Testis (tissue), 3 donors: ENCODE results near the gene LAMA3. TPM values are rescaled to one million over a fixed set of nuclear protein-coding genes. Genes with fewer than 3 reads are reported as not detected.
A peak's percentile ranks its signal among the peaks of the same experiment; 100 is the strongest.

Experiments used
- DNase-seq: peaks from one replicate; pipeline ENCODE4 v3.0.0-alpha.2; 2019
- H3K27ac ChIP-seq, 2 donors: fragments of 200-600 bp; sonication (generic); one replicate each; pipeline ENCODE4 v1.5.1; 2019
- H3K27me3 ChIP-seq: fragments of 200-600 bp; sonication (generic); one replicate; pipeline ENCODE4 v1.5.1; 2019
- H3K36me3 ChIP-seq: fragments of 200-600 bp; sonication (generic); one replicate; pipeline ENCODE4 v1.5.1; 2017; ENCODE audit warnings: low read depth; ENCODE audit errors: missing control alignments
- H3K4me1 ChIP-seq: fragments of 200-600 bp; sonication (generic); one replicate; pipeline ENCODE4 v1.5.1; 2019
- H3K4me3 ChIP-seq, 2 donors: fragments of 200-600 bp; sonication (generic); one replicate each; pipeline ENCODE4 v1.5.1; 2017 to 2019
- H3K9me3 ChIP-seq: fragments of 200-600 bp; sonication (generic); one replicate; pipeline ENCODE4 v1.5.1; 2017
- CTCF ChIP-seq, 3 experiments: fragments of 450-650 bp in 2 of 3; fragments of 200-600 bp in 1 of 3; sonication (generic) in 1 of 3; IDR thresholded peaks; one replicate each; pipeline ENCODE4 v1.5.1; 2016 to 2019; ENCODE audit warnings: antibody characterized with exemption in 3 of 3, mild to moderate bottlenecking in 2 of 3, moderate library complexity in 1 of 3
- POLR2A ChIP-seq: fragments of 450-650 bp; IDR thresholded peaks from one replicate; pipeline ENCODE4 v1.6.1; 2017; ENCODE audit warnings: antibody characterized with exemption, mild to moderate bottlenecking, moderate library complexity
- WGBS, 2 donors: methylation state at CpG; one replicate each; pipeline ENCODE4 v1.1.5; 2018; 5-methylcytosine and 5-hydroxymethylcytosine counted together
- intact Hi-C: fragments of 100-400 bp; cut with DNase I; formaldehyde crosslinking; loops from one replicate; pipeline ENCODE4 v1.15.1; 2023; ENCODE audit warnings: low total_unique reads
- polyA plus RNA-seq: library from polyadenylated mRNA; stranded (reverse); fragments of 350-450 nt; fragmentation: Illumina TruSeq; extraction: RNeasy Lipid Tissue Mini Kit (QIAGEN cat#74804); gene quantifications from one replicate; pipeline ENCODE4 v1.2.3, GENCODE V29; 2014; ENCODE audit warnings: low read depth, low replicate concordance; ENCODE audit not compliant: insufficient read depth
- total RNA-seq, 2 donors: library from RNA; depleted of rRNA; stranded (reverse); fragments of >200 nt; gene quantifications; one replicate each; pipeline ENCODE4 v1.2.3, GENCODE V29; 2016

The LAMA3 gene
- total and polyA plus RNA-seq, 3 donors from 2014 or later: 11.9 to 22.1 (median 14.1) TPM

GRCh38 chr18:23850215-23850614 is 161.0 kb downstream of the LAMA3 start:
- Histone ChIP-seq H3K4me3 (no peak overlapping the region), H3K27me3 (no peaks in the 10 kb centered on the region), H3K9me3 (no peaks in the 10 kb centered on the region), H3K36me3 (no peaks in the 10 kb centered on the region), H3K4me1 (no peaks in the 10 kb centered on the region), H3K27ac (no peak overlapping the region)
- TF ChIP-seq POLR2A (no peak), CTCF (IDR thresholded peaks at IDR 0.05) (no peak)
- no peak for DNase-seq
- 93 to 97% methylated on average over 3 of the region's 3 CpGs for WGBS, 2 donors
- intact Hi-C loops: no loop called here

- WGBS, 2 donors: 71 to 85% methylated on average over 3 of the region's 3 CpGs
These were observed 162.3 kb downstream of the LAMA3 start for GRCh38 chr18:23851470-23852002.

GRCh38 chr18:23852236-23853045 is 163.2 kb downstream of the LAMA3 start:
- no peaks in the 10 kb centered on the region for H3K4me1 ChIP-seq
- H3K36me3 ChIP-seq: no peaks in the 10 kb centered on the region
- H3K27ac ChIP-seq: no peak overlapping the region
- no peak overlapping the region for H3K4me3 ChIP-seq
- TF ChIP-seq CTCF (IDR thresholded peaks at IDR 0.05) (no peak), POLR2A (no peak)
- 91 to 93% methylated on average over 4 of the region's 4 CpGs for WGBS, 2 donors
- intact Hi-C loops: no loop called here
- no peak for DNase-seq
- no peaks in the 10 kb centered on the region for H3K27me3 ChIP-seq
- no peaks in the 10 kb centered on the region for H3K9me3 ChIP-seq

More at GRCh38 chr18:23851470-23852002, 162.3 kb downstream of the LAMA3 start:
- Histone ChIP-seq H3K4me3 (no peak overlapping the region), H3K27me3 (no peaks in the 10 kb centered on the region), H3K9me3 (no peaks in the 10 kb centered on the region), H3K36me3 (no peaks in the 10 kb centered on the region), H3K27ac (no peak overlapping the region), H3K4me1 (no peaks in the 10 kb centered on the region)
- intact Hi-C loops: no loop called here
- peak; percentile 48 for DNase-seq
- TF ChIP-seq CTCF (IDR thresholded peaks at IDR 0.05): no peak
- TF ChIP-seq POLR2A: no peak

- Histone ChIP-seq H3K9me3 (no peaks in the 10 kb centered on the region), H3K27ac (no peak overlapping the region), H3K27me3 (no peaks in the 10 kb centered on the region), H3K4me1 (no peaks in the 10 kb centered on the region), H3K4me3 (no peak overlapping the region), H3K36me3 (no peaks in the 10 kb centered on the region)
- intact Hi-C loops: no loop called here
- no peak for TF ChIP-seq POLR2A
- TF ChIP-seq CTCF (IDR thresholded peaks at IDR 0.05): no peak
- DNase-seq: no peak
- 90 to 92% methylated on average over 3 to 8 of the region's 8 CpGs for WGBS, 2 donors
These were observed 164.4 kb downstream of the LAMA3 start for GRCh38 chr18:23853448-23854195.
